HEK293T (cell line): ENCODE measurements around the gene SLC22A13.

Experiments used
- CTCF ChIA-PET: fragments of 350-600 bp; formaldehyde crosslinking; extraction: SDS; loops from one replicate; lab custom pipeline; 2021; ENCODE audit warnings: antibody characterized with exemption, inconsistent platforms; lab: Yijun Ruan, JAX
- POLR2A ChIA-PET: fragments of 350-600 bp; formaldehyde crosslinking; extraction: SDS; loops from one replicate; lab custom pipeline; 2020; ENCODE audit warnings: antibody characterized with exemption, inconsistent platforms; lab: Yijun Ruan, JAX
- DNase-seq: peaks from one replicate; pipeline ENCODE4 v3.0.0; 2012; ENCODE audit warnings: mixed read lengths; ENCODE audit errors: extremely low spot score
- ARNT ChIP-seq: fragments of 450-650 bp; IDR thresholded peaks from 2 replicates; pipeline ENCODE4 v1.6.1; 2017; ENCODE audit warnings: mild to moderate bottlenecking
- BHLHE40 ChIP-seq: fragments of 450-650 bp; IDR thresholded peaks from 2 replicates; pipeline ENCODE4 v1.6.1; 2016; ENCODE audit warnings: mild to moderate bottlenecking, moderate library complexity, borderline replicate concordance
- CTBP1 ChIP-seq: fragments of 450-650 bp; IDR thresholded peaks from 2 replicates; pipeline ENCODE4 v1.6.1; 2016; ENCODE audit warnings: borderline replicate concordance
- ELF4 ChIP-seq: fragments of 450-650 bp; IDR thresholded peaks from 2 replicates; pipeline ENCODE4 v1.6.1; 2017; ENCODE audit warnings: antibody characterized with exemption
- FOXA1 ChIP-seq: fragments of 450-650 bp; IDR thresholded peaks from 2 replicates; pipeline ENCODE4 v1.6.1; 2016; ENCODE audit warnings: mild to moderate bottlenecking
- FOXK2 ChIP-seq: fragments of 450-650 bp; IDR thresholded peaks from 2 replicates; pipeline ENCODE4 v1.6.1; 2016; ENCODE audit warnings: mild to moderate bottlenecking
- FOXM1 ChIP-seq: fragments of 450-650 bp; IDR thresholded peaks from 2 replicates; pipeline ENCODE4 v1.6.1; 2017; ENCODE audit warnings: mild to moderate bottlenecking, borderline replicate concordance
- HDGF ChIP-seq: fragments of 450-650 bp; IDR thresholded peaks from 2 replicates; pipeline ENCODE4 v1.6.1; 2017; ENCODE audit warnings: antibody characterized with exemption, borderline replicate concordance
- L3MBTL2 ChIP-seq: fragments of 450-650 bp; conservative IDR thresholded peaks from 2 replicates; pipeline ENCODE4 v1.6.1; 2016; ENCODE audit warnings: mild to moderate bottlenecking
- LEF1 ChIP-seq: fragments of 450-650 bp; IDR thresholded peaks from 2 replicates; pipeline ENCODE4 v1.6.1; 2017; ENCODE audit warnings: mild to moderate bottlenecking, borderline replicate concordance
- NFRKB ChIP-seq: fragments of 450-650 bp; IDR thresholded peaks from 2 replicates; pipeline ENCODE4 v1.6.1; 2016; ENCODE audit warnings: mild to moderate bottlenecking, moderate library complexity
- PKNOX1 ChIP-seq: fragments of 450-650 bp; IDR thresholded peaks from 2 replicates; pipeline ENCODE4 v1.6.1; 2016
- SP1 ChIP-seq: fragments of 450-650 bp; IDR thresholded peaks from 2 replicates; pipeline ENCODE4 v1.6.1; 2017
- SUZ12 ChIP-seq: fragments of 450-650 bp; IDR thresholded peaks from 2 replicates; pipeline ENCODE4 v1.6.1; 2016; ENCODE audit warnings: mild to moderate bottlenecking
- TARDBP ChIP-seq: fragments of 450-650 bp; IDR thresholded peaks from 2 replicates; pipeline ENCODE4 v1.6.1; 2016
- ZNF384 ChIP-seq: fragments of 450-650 bp; IDR thresholded peaks from 2 replicates; pipeline ENCODE4 v1.6.1; 2016

Gene SLC22A13

GRCh38 chr3:38257583-38257982, 8.0 kb upstream of the SLC22A13 start:
- no peak for TF ChIP-seq FOXA1
- TF ChIP-seq ARNT = no peak
- TF ChIP-seq BHLHE40 = no peak
- TF ChIP-seq TARDBP = no peak
- TF ChIP-seq L3MBTL2 = no peak
- no peak for TF ChIP-seq SUZ12
- TF ChIP-seq CTBP1 = no peak
- no peak for TF ChIP-seq FOXK2
- TF ChIP-seq LEF1 = no peak
- no peak for TF ChIP-seq FOXM1
- no peak for TF ChIP-seq HDGF
- TF ChIP-seq ELF4 = no peak
- no peak for TF ChIP-seq NFRKB
- TF ChIP-seq ZNF384 = no peak
- no peak for TF ChIP-seq SP1
- TF ChIP-seq PKNOX1 = no peak
- ChIA-PET POLR2A (no interaction called here), CTCF (no interaction called here)
- DNase-seq = no peak

GRCh38 chr3:38260474-38260873, 5.1 kb upstream of the SLC22A13 start:
- POLR2A ChIA-PET = no interaction called here
- TF ChIP-seq FOXA1 (no peak), FOXM1 (no peak), SUZ12 (no peak)

GRCh38 chr3:38264353-38264771, 1.2 kb upstream of the SLC22A13 start:
- POLR2A ChIA-PET = no interaction called here
- CTCF ChIA-PET = no interaction called here
- DNase-seq = no peak
- TF ChIP-seq BHLHE40 (no peak), LEF1 (no peak), NFRKB (no peak), FOXM1 (no peak)

More at GRCh38 chr3:38260474-38260873, 5.1 kb upstream of the SLC22A13 start:
- CTCF ChIA-PET = no interaction called here
- DNase-seq = no peak

GRCh38 chr3:38264779-38265178, 833 bp upstream of the SLC22A13 start:
- CTCF ChIA-PET = interaction anchor here (0.6 kb wide), 1 partner anchor 33 kb away, joined by 3 read pairs; no protein-coding TSS in a partner anchor
- POLR2A ChIA-PET = no interaction called here
- no peak for DNase-seq
- TF ChIP-seq LEF1 = no peak
- TF ChIP-seq NFRKB = no peak
- TF ChIP-seq PKNOX1 = no peak
- TF ChIP-seq CTBP1 = no peak
- no peak for TF ChIP-seq L3MBTL2

- ChIA-PET CTCF (no interaction called here), POLR2A (no interaction called here)
- TF ChIP-seq FOXK2 = no peak
- no peak for TF ChIP-seq L3MBTL2
- DNase-seq = no peak
These were observed 1.2 kb downstream of the SLC22A13 start for GRCh38 chr3:38266810-38267209.

- TF ChIP-seq FOXK2 = no peak
- no peak for TF ChIP-seq SUZ12
- TF ChIP-seq ELF4 = no peak
- TF ChIP-seq LEF1 = no peak
- ChIA-PET POLR2A (no interaction called here), CTCF (no interaction called here)
- no peak for DNase-seq
These were observed 2.0 kb downstream of the SLC22A13 start for GRCh38 chr3:38267662-38268061.

- DNase-seq = no peak
- ChIA-PET CTCF (no interaction called here), POLR2A (no interaction called here)
- TF ChIP-seq ZNF384 = no peak
- no peak for TF ChIP-seq CTBP1
- TF ChIP-seq FOXM1 = no peak
- no peak for TF ChIP-seq ARNT
- TF ChIP-seq L3MBTL2 = no peak
- TF ChIP-seq FOXK2 = no peak
- TF ChIP-seq SP1 = no peak
- no peak for TF ChIP-seq LEF1
- TF ChIP-seq BHLHE40 = no peak
- TF ChIP-seq PKNOX1 = no peak
- TF ChIP-seq NFRKB = no peak
- TF ChIP-seq SUZ12 = no peak
- TF ChIP-seq TARDBP = no peak
These were observed 2.5 kb downstream of the SLC22A13 start for GRCh38 chr3:38268087-38268486.

GRCh38 chr3:38268522-38268921, 2.9 kb downstream of the SLC22A13 start:
- TF ChIP-seq BHLHE40 = no peak
- TF ChIP-seq PKNOX1 = no peak
- TF ChIP-seq FOXA1 = no peak
- no peak for TF ChIP-seq ZNF384
- no peak for TF ChIP-seq SUZ12
- no peak for TF ChIP-seq FOXM1
- TF ChIP-seq FOXK2 = no peak
- no peak for TF ChIP-seq TARDBP
- TF ChIP-seq L3MBTL2 = no peak
- TF ChIP-seq HDGF = no peak
- no peak for TF ChIP-seq NFRKB
- no peak for TF ChIP-seq ELF4
- no peak for TF ChIP-seq ARNT
- TF ChIP-seq LEF1 = no peak
- no peak for TF ChIP-seq CTBP1
- TF ChIP-seq SP1 = no peak
- CTCF ChIA-PET = interaction anchor here (0.7 kb wide), 1 partner anchor 30 kb away, joined by 4 read pairs; no protein-coding TSS in a partner anchor

More at GRCh38 chr3:38268522-38268921, 2.9 kb downstream of the SLC22A13 start:
- no peak for DNase-seq
- POLR2A ChIA-PET = interaction anchor here (1.0 kb wide), 1 partner anchor 102 kb away, joined by 3 read pairs; no protein-coding TSS in a partner anchor
